ENCODE measurements around the gene NUSAP1.
A peak's percentile ranks its signal among the peaks of the same experiment; 100 is the strongest.

DNA sequence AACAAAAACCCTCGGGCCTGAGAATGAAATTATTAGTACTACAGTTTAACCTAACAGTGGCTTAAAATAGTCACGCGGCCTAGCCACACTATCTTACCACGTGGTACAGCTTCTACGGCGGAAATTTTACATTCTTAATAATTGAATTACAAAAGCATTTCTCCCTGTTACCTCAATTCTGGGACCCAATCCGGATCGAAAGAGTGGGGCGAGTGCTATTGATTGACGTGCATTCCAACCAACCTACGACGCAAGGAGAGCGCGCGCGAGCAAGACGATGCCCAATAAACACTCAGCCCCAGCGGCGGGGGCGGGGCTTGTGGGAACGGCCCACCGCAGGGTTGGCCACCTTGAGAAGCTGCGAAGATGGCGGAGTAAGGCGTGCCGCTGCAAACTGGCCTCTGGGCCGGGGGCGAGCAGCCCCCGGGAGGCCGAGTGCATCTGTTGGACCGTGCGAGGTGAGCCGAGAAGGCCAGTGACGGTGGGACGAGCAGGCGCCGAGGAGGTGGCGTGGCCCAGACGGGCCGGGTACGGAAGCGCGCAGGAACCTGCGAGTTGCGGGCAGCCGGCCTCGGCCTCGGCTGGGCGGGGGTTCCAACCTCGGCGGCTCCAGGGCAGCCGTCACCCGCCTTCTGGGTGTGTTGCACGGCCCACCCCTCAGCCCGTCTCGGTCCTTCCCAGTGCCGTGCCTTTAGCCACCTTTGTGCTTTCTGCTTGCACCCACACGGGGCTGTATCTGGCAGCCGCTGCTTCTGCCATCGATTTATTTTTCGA is 48.8 kb upstream of the NUSAP1 start:
- TF ChIP-seq, protein P1, sequence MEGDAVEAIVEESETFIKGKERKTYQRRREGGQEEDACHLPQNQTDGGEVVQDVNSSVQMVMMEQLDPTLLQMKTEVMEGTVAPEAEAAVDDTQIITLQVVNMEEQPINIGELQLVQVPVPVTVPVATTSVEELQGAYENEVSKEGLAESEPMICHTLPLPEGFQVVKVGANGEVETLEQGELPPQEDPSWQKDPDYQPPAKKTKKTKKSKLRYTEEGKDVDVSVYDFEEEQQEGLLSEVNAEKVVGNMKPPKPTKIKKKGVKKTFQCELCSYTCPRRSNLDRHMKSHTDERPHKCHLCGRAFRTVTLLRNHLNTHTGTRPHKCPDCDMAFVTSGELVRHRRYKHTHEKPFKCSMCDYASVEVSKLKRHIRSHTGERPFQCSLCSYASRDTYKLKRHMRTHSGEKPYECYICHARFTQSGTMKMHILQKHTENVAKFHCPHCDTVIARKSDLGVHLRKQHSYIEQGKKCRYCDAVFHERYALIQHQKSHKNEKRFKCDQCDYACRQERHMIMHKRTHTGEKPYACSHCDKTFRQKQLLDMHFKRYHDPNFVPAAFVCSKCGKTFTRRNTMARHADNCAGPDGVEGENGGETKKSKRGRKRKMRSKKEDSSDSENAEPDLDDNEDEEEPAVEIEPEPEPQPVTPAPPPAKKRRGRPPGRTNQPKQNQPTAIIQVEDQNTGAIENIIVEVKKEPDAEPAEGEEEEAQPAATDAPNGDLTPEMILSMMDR (IDR thresholded peaks at IDR 0.05): no peak
- no peak for TF ChIP-seq EP300 (IDR thresholded peaks at IDR 0.05)
- peak; percentile 74 to 82 (median 82) for TF ChIP-seq POLR2AphosphoS5 (IDR thresholded peaks at IDR 0.05)
